LHCN-M2 (cell line): ENCODE measurements around the gene STK11. TPM values are rescaled to one million over a fixed set of nuclear protein-coding genes. Genes with fewer than 3 reads are reported as not detected.
"Not testable (repeated sequence)": the region's sequence is repeated elsewhere in the genome, so short reads cannot be mapped to it uniquely, and the experiment has no call there.

ENCODE experiments used
- DNase-seq: peaks from one replicate; pipeline ENCODE4 v3.0.0-alpha.2; 2012; ENCODE audit warnings: low read depth
- total RNA-seq: library from RNA; depleted of rRNA; stranded (reverse); fragments of >200 nt; gene quantifications from 2 replicates; pipeline ENCODE4 v1.2.3, GENCODE V29; 2014

Gene STK11
- total RNA-seq, 1 experiment from 2014 or later = 70.6 TPM

GRCh38 chr19:1237027-1237659, 31.6 kb downstream of the STK11 start:
- DNase-seq = no peak

- no peak for DNase-seq
Observed at GRCh38 chr19:1237754-1238368, 32.3 kb downstream of the STK11 start, which contains the start of gene CBARP. TSS of gene CBARP (minus strand) at chr19:1238005. CDS start at chr19:1236100, 1,905 bp downstream.

GRCh38 chr19:1238369-1239303, 33.1 kb downstream of the STK11 start:
- no peak for DNase-seq

GRCh38 chr19:1239420-1239795, 33.8 kb downstream of the STK11 start:
- DNase-seq = no peak

- peak; percentile 85 for DNase-seq
Observed at GRCh38 chr19:1239796-1240737, 34.5 kb downstream of the STK11 start.

- DNase-seq = no peak
Observed at GRCh38 chr19:1240925-1241324, 35.3 kb downstream of the STK11 start.

GRCh38 chr19:1241417-1242095, 36.0 kb downstream of the STK11 start, which contains the start of gene ATP5F1D:
TSS of gene ATP5F1D (plus strand) at chr19:1241751. CDS start at chr19:1241851, 100 bp downstream.
- DNase-seq = peak; percentile 94

- peak; percentile 76 for DNase-seq
Observed at GRCh38 chr19:1243768-1244692, 38.5 kb downstream of the STK11 start.

- peak; percentile 41 for DNase-seq
Observed at GRCh38 chr19:1244693-1245451, 39.3 kb downstream of the STK11 start.

- no peak for DNase-seq
Observed at GRCh38 chr19:1245494-1246264, 40.1 kb downstream of the STK11 start.

GRCh38 chr19:1246265-1247087, 40.9 kb downstream of the STK11 start:
- DNase-seq = not testable (repeated sequence)

GRCh38 chr19:1247748-1248138, 42.2 kb downstream of the STK11 start:
- no peak for DNase-seq

GRCh38 chr19:1248139-1248785, 42.7 kb downstream of the STK11 start, which contains the start of gene MIDN:
TSS of gene MIDN (plus strand) at chr19:1248583. CDS start at chr19:1250297, 1,714 bp downstream.
- peak; percentile 91 for DNase-seq

- DNase-seq = no peak
Observed at GRCh38 chr19:1248786-1249297, 43.3 kb downstream of the STK11 start.

- DNase-seq = peak; percentile 95
Observed at GRCh38 chr19:1249298-1249989, 43.9 kb downstream of the STK11 start.
